HG02642 (cell line): Measurements from ENCODE around the gene RPS6KA4.

ENCODE experiments used
- ATAC-seq: cut with Tn5 transposase; IDR thresholded peaks from one replicate; pipeline ENCODE4 v1.9.1; 2021; ENCODE audit warnings: mild to moderate bottlenecking; ENCODE audit not compliant: unreplicated experiment, poor library complexity

The RPS6KA4 gene

DNA sequence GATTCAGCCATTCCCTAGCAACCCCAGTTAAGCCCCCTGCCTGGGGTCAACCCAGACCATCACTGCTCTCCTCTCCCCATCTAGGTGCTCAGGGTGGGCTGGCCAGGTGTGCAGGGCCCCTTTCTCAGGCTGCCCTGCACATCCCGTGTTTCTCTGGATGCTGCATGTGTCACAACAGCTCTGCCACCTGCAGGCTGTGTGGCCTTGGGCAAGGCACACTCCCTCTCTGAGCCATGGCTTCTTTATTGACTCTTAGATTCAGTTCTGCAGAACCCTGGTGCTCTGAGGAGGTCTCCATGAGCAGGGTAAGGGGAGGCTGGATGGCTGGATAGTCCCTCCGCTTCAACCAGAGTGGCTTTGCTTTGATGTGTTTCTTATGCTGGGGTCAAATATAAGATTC lies 24.6 kb downstream of the RPS6KA4 start:
- ATAC-seq: no peak

DNA sequence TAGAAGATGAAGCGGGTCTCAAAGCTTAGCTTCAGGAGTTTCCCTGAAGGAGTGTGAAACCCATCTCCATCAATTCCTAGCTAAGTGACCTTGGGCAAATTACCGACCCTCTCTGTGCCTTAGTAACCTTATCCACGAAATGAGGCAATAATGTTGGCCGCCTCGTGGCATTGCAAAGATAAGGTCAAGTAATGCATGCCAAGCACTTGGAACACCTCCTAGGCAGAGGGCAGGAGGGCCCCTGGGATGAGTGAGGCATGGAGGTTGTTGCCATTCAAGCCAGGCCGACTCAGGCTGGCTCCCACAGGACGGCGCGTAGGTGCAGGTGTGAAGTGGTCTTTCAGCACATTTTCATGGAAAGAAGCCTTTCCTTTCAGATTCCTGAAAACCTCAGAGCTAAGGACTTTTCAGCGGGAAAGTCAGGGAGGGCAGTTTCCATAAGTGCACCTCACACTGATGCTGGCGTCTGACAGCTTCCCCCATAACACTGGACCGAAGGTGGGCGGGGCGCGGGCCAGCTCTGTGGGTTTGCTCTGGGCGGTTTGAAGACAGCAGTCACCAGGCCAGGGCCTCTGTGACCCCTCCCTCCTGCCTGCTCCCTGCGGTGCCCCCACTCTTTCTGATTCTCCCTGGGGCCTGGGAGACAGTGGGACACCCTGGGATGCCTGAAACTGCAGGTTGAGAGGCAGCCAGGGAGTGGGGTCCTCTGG lies 25.2 kb downstream of the RPS6KA4 start:
- no peak for ATAC-seq

DNA sequence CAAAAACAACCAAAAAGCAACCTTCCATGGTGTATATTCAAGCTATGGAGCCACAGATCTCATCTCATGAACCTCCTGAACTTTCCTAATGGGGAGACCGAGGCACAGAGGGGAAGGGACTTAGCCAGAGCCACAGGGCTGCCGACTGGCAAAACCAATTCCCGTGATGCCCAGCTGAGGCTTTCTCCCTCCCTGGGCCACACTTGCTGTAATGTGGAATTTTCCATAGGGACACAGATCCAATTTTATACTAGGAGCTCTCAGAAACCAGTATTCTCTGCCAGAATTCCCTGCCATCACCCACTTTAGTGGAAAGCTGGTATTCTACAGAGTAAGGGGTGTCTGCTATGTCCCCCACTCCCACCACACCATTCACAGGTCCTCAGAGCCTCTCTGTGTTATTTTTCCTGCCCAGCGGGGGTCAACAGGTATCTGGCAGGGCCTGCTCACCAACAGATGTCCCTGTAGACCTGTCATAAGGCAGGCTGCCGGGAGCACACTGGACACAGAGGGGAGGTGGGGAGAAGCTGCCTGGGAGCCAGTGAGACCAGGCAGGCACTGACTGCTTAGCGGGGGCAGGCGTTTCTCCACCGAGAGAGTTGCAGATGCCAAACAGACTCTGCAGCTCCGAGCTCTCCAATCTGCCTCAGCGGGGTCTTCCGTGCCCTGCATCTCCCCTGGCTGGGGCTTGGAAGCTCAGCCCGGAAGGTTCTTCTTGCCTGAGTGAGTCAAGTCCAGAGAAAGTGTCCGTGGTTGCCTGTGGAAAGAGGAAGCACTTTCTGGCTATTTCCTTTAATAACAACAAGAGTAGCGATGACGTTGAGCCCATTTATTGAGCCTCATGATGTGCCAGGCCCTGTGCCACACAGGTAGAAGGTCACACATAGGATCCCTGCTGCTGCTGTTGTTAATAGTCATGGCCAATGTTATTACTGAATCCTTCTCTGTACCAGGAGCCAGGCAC lies 26.3 kb downstream of the RPS6KA4 start:
- ATAC-seq: no peak

DNA sequence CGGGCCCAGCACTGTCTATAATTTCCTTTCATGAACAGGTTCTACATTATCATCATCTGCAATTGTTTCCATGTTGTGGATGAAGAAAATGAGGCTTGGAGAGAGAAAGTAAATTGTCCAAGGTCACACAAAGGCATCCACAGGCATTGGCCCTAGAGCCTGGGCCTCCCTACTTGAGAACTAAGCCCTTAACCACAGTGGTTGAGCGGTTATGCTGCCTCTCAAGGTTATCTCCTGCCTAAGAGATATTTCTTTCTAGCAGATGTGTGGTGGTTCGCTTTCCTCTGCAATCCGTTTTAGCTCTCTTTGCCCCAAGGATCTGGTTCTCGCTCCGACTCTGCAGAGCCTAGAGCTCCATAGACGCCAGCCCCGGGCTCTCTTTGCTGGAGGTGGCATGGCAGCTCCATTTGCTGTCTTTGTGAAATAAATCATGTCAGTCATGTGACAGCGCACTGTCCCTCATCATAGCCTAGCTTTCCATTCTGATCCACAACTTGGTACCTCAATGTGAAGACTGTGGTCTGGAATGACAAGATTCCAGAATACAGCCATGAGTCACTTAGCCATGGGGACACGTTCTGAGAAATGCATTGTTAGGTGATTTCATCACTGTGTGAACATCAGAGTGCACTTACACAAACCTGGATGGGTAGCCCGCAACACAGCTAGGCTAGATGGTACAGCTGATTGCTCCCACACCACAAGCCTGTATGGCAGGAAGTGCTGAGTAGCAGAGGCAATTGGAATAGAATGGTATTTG lies 27.2 kb downstream of the RPS6KA4 start:
- no peak for ATAC-seq

DNA sequence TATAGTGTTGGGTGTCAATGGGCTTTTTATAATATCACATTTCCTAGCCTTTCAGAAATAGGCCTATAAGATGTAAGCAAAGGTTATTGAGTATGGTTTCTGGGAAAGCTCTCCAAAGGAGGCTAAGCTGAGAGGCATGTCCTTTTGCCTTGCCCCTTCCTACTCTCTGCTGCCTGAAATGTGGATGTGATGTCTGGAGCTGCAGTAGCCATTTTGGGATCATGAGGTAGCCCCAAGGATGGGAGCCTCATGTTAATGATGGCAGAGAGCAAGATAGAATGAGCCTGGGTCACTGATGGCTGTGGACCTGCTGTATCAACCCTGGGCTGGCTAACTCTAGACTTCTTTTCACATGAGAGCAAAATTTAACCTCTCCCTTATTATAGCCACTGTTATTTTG lies 29.0 kb downstream of the RPS6KA4 start:
- no peak for ATAC-seq

DNA sequence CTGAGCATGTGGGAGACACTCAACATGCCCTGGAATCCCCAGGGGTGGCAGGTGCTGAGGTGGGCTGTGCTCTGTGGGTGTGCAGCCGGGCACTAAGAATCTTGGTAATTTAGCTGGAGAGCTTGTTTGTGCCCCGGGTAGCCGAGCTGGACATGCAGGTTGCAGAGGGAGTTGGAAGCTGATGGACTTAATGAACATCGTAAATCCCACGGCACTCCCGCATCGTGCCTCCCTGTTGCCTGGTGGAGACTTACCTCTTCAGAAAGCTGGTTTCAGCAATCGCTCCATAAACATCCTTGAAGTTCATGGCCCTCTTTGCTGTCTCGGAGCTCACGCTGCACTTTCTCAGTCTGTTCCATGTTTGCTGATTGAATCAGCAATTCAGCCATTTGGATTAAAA lies 29.9 kb downstream of the RPS6KA4 start:
- ATAC-seq: no peak

DNA sequence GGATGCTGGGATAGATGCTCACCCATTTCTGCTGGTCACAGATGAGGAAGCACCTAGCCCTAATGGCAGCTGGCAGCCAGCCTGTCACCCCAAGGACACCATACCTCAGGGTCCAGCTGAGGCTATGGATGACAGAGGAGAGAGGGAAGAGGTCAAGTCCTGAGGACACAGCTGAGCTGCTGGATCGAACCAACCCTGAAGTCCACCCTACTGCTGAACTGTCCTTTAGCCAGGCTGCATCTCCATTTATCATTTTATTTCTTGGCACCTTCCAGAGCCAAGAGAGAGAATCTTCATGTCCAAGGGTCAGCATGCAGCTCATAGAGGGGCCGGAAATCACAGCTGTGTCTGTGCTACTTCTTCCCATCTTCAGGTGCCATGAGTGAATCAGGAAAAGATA lies 30.9 kb downstream of the RPS6KA4 start:
- ATAC-seq: no peak

DNA sequence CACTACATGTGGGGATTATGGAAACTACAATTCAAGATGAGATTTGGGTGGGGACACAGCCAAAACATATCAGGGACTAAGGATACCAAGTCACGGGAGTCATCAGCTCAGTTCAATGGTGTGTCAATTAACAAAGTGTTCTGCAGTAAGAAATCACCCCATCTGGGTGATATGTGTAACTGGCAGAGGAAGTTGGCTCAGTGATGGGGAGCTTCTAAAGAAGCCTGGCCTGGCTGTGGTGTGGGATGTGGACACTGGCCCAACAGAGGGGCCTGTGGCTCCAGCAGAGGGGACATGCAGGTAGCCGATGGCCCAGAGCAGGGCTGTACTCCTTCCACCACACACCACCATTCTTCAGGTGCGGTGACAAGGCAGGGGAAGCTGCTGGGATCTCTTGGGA lies 31.6 kb downstream of the RPS6KA4 start:
- ATAC-seq: no peak

DNA sequence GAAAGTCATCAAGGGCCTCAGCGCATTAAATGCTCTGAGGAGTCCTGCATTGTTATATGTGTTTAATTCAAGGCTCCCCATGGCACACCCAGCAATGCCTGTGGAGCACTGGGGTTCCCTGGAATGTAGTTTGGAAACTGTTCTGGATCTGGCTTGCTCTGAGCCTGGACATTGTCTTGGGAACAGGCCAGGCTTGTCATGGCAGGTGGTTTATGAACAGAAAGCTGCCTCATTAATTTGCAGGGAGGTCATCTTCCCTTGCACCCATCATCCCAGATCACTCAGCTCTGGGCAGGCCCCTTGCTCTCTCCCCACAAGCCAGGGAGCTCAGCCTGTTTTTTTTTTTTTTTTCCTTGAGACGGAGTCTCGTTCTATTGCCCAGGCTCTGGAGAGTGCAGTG lies 32.9 kb downstream of the RPS6KA4 start:
- ATAC-seq: no peak

DNA sequence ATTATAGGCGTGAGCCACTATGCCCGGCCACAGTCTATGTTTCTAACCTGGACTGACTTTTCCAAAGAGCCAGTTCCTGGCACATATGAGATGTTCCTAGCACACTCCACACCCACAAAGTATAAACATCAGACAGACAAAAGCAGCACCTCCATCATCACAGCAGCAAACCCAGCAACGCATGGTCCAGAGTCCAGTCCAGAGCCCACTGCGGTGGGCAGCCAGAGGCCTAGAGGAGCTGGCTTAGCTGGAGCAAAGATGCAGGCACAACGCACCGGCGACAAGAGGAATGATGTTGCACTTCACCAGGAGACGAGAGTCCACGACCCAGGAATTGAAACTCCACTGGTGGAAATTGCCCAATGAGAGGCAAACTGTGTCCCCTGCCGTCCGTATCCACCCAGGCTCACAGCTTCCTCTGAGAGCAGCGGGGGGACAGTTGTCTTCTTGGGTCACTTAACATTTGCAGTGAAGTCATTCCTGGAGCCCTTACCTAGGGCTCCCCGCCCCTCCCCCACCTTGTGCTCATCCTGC lies 36.6 kb downstream of the RPS6KA4 start:
- ATAC-seq: no peak

DNA sequence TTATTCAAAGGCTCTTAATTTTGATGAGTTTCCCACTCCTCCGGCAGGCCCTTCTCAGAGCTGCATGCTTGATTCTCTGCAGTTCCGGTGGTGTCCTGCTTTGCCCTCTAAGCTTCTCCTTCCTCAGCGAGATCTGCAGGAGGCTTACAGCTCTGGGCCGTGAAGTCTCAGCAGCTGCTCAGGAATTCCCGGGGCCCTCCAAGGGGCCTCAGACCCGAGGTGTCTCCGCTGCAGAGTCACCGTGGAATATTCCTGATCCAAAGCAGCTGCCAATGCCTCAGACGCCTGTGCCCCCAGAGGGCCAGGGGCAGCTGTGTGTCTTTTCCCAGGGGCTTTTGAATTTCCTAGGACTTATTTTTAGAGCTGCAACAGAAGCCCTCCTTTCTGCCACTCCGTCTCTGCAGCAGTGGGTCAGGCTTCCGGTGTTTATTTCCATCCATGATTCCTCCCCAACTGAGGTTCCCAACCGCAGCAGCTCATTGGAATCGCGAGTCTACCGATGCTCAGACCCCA lies 37.2 kb downstream of the RPS6KA4 start:
- no peak for ATAC-seq

DNA sequence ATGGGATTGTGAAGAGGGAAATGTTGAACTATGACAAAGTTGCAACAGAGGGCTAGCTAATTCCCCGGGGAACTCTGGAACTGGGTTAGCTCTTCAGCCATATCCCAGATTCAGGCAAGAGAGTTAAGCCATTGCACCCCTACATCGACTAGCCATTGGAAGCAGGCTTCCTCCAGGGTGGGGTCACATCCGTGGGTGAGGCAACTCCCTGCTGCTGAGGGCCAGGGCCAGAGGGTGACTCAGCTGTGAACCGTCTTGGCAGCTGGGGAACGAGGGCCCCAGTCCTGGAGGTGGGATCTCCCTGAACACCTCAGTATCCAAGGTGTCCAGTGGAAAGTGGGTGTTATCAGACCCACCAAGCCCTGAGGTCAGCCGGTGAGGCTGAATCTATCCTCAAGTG lies 41.1 kb downstream of the RPS6KA4 start:
- no peak for ATAC-seq

DNA sequence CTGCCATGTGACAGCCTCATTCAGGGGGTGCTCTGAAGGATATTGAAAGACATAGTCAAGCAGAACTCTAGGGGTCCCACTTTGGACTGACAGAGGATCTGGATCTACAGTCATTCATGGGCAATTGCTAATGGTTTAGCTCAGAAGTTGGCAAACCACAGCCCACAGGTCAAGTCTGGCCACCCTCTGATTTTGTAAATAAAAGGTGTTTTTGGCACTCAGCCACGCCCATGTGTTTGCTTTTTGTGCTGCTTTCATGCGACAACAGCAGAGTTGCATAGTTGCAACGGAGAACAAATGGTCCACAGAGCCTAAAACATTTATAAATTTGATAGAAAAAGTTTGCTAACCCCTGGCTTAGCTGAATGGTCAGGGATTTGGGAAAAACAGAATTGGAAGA lies 41.7 kb downstream of the RPS6KA4 start:
- no peak for ATAC-seq

DNA sequence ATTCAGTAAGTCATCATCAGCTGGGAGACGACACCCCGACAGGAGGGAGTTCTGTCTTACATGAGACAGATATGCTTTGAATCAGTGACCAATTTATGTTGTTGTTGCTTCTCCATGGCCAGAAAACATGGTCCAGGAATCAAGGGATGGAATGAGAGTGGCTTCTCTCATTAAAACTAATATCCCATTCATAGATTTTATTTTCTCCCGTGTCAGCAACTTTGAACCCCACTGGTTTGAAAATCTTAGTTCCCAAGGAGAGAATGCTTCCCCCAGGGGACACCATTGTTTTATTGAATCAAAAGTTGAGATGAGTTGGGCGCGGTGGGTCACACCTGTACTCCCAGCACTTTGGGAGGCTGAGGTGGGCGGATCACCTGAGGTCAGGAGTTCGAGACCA lies 42.8 kb downstream of the RPS6KA4 start:
- no peak for ATAC-seq

DNA sequence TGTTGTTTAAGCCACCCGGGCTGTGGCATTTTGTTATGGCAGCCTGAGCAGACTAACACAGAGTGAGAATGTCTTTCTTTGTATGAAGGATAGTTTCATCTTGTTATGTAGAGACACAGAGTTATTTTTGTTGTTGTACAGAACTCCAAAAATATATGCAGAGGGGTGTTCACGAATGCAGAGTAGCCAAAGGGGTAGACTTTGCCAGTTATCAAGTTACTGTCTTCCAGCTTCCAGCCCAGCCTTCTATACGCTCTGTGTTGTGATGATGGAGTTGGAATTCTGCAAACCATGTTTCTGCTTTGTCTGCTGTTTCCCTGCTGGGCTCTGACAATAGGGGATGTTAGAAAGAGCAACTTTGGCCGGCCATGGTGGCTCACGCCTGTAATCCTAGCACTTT lies 44.1 kb downstream of the RPS6KA4 start:
- no peak for ATAC-seq

DNA sequence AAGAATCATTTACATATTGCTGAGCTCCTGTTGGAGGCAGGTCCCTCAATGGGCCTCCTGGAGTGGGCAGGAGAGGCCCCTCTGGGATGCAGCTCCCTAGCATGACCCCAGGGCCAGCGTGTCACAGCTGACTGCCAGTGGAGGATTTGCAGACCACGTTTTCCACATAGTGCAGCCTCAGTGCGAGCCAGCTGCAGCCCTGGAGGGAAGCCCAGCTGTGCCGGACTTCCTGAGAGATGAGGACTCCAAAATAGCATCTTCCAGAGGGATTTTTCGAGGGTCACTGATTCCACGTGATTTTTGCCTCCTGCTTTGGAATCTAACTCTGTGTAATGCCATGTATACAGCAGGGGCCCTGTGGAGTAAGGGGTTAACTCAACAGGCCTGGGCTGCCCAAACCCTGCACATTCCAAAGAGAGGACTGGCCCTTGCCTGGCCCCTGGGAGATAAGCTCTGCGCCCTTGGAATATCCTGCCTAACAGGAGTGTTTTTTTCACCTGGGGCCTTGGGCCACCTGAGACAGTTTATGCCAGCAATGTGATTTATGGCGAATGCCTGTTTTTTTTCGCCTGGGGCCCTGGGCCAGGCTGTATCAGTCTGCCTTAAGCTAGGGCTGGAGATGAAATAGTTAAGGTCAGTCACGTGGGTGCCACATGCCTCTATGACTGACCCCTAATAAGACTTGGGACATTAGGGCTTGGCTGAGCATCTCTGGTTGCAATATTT lies 47.4 kb downstream of the RPS6KA4 start:
- ATAC-seq: no peak

DNA sequence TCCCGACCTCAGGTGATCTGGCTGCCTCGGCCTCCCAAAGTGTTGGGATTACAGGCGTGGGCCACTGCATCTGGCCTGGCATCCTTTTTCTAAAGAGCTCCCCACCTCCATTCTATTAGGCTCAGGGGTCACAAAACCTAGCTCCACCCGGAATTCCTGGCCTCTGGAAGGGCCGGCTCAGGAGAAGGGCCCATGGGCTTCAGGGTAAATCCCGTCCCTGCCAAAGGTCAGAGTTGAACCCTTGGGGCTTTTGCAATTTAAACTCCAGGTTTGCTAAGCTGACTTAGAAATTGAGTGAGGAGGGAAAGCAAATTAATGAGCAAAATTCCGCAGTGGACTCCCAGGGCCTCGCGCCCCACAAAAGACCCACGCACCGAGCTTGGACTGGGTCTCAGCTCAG lies 48.3 kb downstream of the RPS6KA4 start:
- no peak for ATAC-seq

DNA sequence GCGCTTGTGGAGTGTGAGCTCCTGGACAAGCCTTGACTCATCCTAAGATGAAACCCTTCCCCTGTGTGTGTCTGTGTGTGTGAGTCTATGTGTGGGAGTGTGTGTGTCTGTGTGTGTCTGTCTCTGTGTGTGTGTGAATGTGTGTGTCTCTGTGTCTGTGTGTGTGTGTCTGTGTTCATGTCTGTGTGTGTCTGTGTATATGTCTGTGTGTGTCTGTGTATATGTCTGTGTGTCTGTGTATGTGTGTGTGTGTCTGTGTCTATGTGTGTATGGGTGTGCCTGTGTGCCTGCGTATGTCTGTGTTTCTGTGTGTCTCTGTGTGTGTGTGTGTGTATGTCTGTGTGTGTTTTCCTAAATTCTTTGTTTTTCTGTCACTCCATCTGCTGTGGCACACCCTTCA lies 48.7 kb downstream of the RPS6KA4 start:
- no peak for ATAC-seq

DNA sequence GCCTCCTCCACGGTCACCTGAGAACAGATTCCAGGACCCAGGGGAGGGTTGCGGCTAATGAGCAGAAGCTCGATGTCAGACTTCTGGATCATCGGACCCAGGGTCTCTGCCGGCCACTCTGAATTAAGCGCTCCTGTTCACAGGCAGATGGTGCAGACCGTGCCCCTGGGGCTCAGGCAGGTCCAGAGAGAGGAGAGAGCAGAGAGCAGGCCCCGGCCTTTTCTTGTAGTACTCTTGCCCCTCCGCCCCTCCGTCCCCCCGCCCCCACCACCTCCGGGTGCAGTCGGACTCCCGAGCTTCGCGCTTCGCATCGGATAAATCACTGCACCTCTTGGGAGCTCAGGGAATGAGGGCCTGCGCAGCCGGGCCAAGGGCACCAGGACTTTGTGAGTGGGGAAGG lies 50.3 kb downstream of the RPS6KA4 start:
- ATAC-seq: no peak
